Kidney (tissue), 14 donors: Measurements from ENCODE around the gene MLLT1. TPM values are rescaled to one million over a fixed set of nuclear protein-coding genes. Genes with fewer than 3 reads are reported as not detected.

ENCODE experiments used
- DNase-seq, 5 donors: peaks; one replicate each; pipeline ENCODE4 v3.0.0-alpha.2; 2013 to 2020
- FAIRE-seq: peaks from 2 replicates; lab custom pipeline; 2012; peaks lifted over from hg19 to GRCh38; lab: Jason Lieb, UNC
- H3K27ac ChIP-seq, 2 donors: one replicate each; pipeline ENCODE4 v1.7.0; 2013; ENCODE audit warnings: low read depth in 2 of 2, low read length in 2 of 2, inconsistent platforms in 1 of 2
- H3K27me3 ChIP-seq: one replicate; pipeline ENCODE4 v1.7.1; 2013; ENCODE audit warnings: low read length, inconsistent platforms; ENCODE audit not compliant: control insufficient read depth, insufficient read depth
- H3K36me3 ChIP-seq, 3 donors: one replicate each; pipeline versions ENCODE4 v1.7.0 to v1.7.1; 2013; ENCODE audit warnings: low read length in 3 of 3, control low read depth in 1 of 3, inconsistent platforms in 1 of 3; ENCODE audit not compliant: insufficient read depth in 3 of 3, control insufficient read depth in 2 of 3
- H3K4me1 ChIP-seq, 3 donors: one replicate each; pipeline versions ENCODE4 v1.7.0 to v1.7.1; 2013; ENCODE audit warnings: low read length in 3 of 3, inconsistent platforms in 1 of 3, low read depth in 1 of 3; ENCODE audit not compliant: control insufficient read depth in 2 of 3, insufficient read depth in 2 of 3
- H3K4me3 ChIP-seq, 3 donors: one replicate each; pipeline versions ENCODE4 v1.7.0 to v1.8.1; 2013; ENCODE audit warnings: low read length in 3 of 3, control low read depth in 1 of 3, inconsistent platforms in 1 of 3
- H3K9ac ChIP-seq, 3 donors: one replicate each; pipeline versions ENCODE4 v1.7.0 to v1.7.1; 2013; ENCODE audit warnings: low read length in 3 of 3, control low read depth in 1 of 3, inconsistent platforms in 1 of 3
- H3K9me3 ChIP-seq, 3 donors: one replicate each; pipeline versions ENCODE4 v1.7.0 to v1.7.1; 2013; ENCODE audit warnings: low read length in 3 of 3, control low read depth in 1 of 3, inconsistent platforms in 1 of 3; ENCODE audit not compliant: control insufficient read depth in 2 of 3, insufficient read depth in 1 of 3
- intact Hi-C: fragments of 100-400 bp; cut with DNase I; formaldehyde crosslinking; loops from one replicate; pipeline ENCODE4 v1.11.1; 2022
- polyA plus RNA-seq: library from polyadenylated mRNA; stranded (reverse); fragments of 350-450 nt; fragmentation: Illumina TruSeq; extraction: RNeasy Lipid Tissue Mini Kit (QIAGEN cat#74804); gene quantifications from one replicate; pipeline ENCODE4 v1.2.3, GENCODE V29; 2014; ENCODE audit warnings: low read depth, low replicate concordance; ENCODE audit not compliant: insufficient read depth
- total RNA-seq: library from RNA; stranded (reverse); fragmentation: NEBNext Ultra II Directional; extraction: Animal tissue kit (Norgen Biotek cat#: 25700); gene quantifications from one replicate; pipeline ENCODE4 v1.2.1, GENCODE V29; 2021
- TF ChIP-seq, protein P1 (sequence below): IDR thresholded peaks from 3 replicates; pipeline ENCODE4 v1.5.1; 2012; ENCODE audit warnings: mild to moderate bottlenecking, moderate library complexity, borderline replicate concordance; ENCODE audit not compliant: insufficient read depth; ENCODE audit errors: extremely low read depth
- donor health status: control.
- donor health status: control.
- donor health status: control.
- donor health status: control.
- donor health status: control.
- donor health status: DM: yes; HTN: yes; CAD: no.
- donor health status: Normal renal cell carcinoma (clear cell type).

The MLLT1 gene
- total and polyA plus RNA-seq, 2 donors from 2014 or later: 32.0 to 53.2 TPM

- intact Hi-C loops: no loop called here
- TF ChIP-seq, protein P1, sequence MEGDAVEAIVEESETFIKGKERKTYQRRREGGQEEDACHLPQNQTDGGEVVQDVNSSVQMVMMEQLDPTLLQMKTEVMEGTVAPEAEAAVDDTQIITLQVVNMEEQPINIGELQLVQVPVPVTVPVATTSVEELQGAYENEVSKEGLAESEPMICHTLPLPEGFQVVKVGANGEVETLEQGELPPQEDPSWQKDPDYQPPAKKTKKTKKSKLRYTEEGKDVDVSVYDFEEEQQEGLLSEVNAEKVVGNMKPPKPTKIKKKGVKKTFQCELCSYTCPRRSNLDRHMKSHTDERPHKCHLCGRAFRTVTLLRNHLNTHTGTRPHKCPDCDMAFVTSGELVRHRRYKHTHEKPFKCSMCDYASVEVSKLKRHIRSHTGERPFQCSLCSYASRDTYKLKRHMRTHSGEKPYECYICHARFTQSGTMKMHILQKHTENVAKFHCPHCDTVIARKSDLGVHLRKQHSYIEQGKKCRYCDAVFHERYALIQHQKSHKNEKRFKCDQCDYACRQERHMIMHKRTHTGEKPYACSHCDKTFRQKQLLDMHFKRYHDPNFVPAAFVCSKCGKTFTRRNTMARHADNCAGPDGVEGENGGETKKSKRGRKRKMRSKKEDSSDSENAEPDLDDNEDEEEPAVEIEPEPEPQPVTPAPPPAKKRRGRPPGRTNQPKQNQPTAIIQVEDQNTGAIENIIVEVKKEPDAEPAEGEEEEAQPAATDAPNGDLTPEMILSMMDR: no peak
- H3K36me3 ChIP-seq: no peaks in the 10 kb centered on the region
- H3K4me3 ChIP-seq: no peak overlapping the region
- DNase-seq (no peak), FAIRE-seq (no peak)
- no peak overlapping the region for H3K27ac ChIP-seq
- H3K4me1 ChIP-seq: no peaks in the 10 kb centered on the region
- no peak overlapping the region for H3K9ac ChIP-seq
- no peaks in the 10 kb centered on the region for H3K9me3 ChIP-seq
- H3K27me3 ChIP-seq: no peaks in the 10 kb centered on the region
Measured at GRCh38 chr19:6324757-6325156, 45.0 kb upstream of the MLLT1 start.

GRCh38 chr19:6322284-6322683 lies 42.5 kb upstream of the MLLT1 start:
- H3K27ac ChIP-seq: no peak overlapping the region
- intact Hi-C loops: no loop called here
- no peaks in the 10 kb centered on the region for H3K27me3 ChIP-seq
- no peaks in the 10 kb centered on the region for H3K9me3 ChIP-seq
- no peak overlapping the region for H3K9ac ChIP-seq
- no peaks in the 10 kb centered on the region for H3K4me1 ChIP-seq
- H3K4me3 ChIP-seq: no peak overlapping the region
- no peak for DNase-seq
- no peak for FAIRE-seq
- H3K36me3 ChIP-seq: no peaks in the 10 kb centered on the region
- TF ChIP-seq, protein P1: no peak

DNA sequence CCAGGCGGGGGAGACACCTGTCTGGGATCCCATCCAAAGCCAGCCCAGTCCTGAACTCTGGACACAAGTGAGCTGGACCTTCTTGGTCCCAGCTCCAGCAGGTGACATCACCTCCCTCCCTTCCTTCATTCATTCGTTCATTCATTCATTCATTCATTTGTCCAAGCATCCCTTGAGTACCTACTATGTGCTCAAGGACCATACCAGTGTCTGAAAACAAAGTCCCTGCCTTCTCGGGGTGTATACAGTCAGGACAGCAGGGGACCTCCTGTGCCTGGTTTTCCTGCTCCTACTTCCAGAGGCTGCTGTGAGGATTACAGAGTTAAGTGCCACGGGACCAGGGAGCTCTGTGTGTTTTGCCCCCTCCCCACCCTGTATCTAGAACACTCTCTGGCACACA lies 39.6 kb upstream of the MLLT1 start:
- H3K4me3 ChIP-seq: no peak overlapping the region
- intact Hi-C loops: no loop called here

More for the DNA sequence above, 39.6 kb upstream of the MLLT1 start:
- TF ChIP-seq, protein P1: no peak
- Histone ChIP-seq H3K9me3 (no peaks in the 10 kb centered on the region), H3K36me3 (no peaks in the 10 kb centered on the region), H3K9ac (no peak overlapping the region), H3K4me1 (no peaks in the 10 kb centered on the region), H3K27me3 (no peaks in the 10 kb centered on the region), H3K27ac (no peak overlapping the region)
- FAIRE-seq (no peak), DNase-seq (no peak)
